B cell (primary cell): ENCODE results near the gene DRICH1. TPM values are rescaled to one million over a fixed set of nuclear protein-coding genes. Genes with fewer than 3 reads are reported as not detected.
"Not testable (repeated sequence)": the region's sequence is repeated elsewhere in the genome, so short reads cannot be mapped to it uniquely, and the experiment has no call there.

Experiments used
- ATAC-seq: fragments of 200-7000 bp; cut with Tn5 transposase; one replicate; pipeline ENCODE4 v1.10.0; 2021; ENCODE audit warnings: low read depth, mild to moderate bottlenecking, moderate number of reproducible peaks, moderate library complexity
- CTCF ChIA-PET: fragments of 350-600 bp; sonication (Branson Sonifier 250); formaldehyde crosslinking; loops from one replicate; lab custom pipeline; 2021; ENCODE audit warnings: antibody characterized with exemption, inconsistent platforms; lab: Charles Lee
- POLR2A ChIA-PET: fragments of 350-600 bp; sonication (Branson Sonifier 250); formaldehyde crosslinking; loops from one replicate; lab custom pipeline; 2021; ENCODE audit warnings: antibody characterized with exemption; lab: Charles Lee
- DNase-seq: peaks from one replicate; pipeline ENCODE4 v3.0.0; 2013
- H2AFZ ChIP-seq: 2 replicates; pipeline ENCODE4 v1.6.1; 2012; ENCODE audit warnings: mild to moderate bottlenecking, low read depth, low read length; ENCODE audit not compliant: insufficient read depth, poor library complexity, severe bottlenecking
- H3K27ac ChIP-seq, 2 donors: 1 replicate in 1 of 2; 2 replicates in 1 of 2; pipeline ENCODE4 v1.5.1; 2012 to 2013; ENCODE audit warnings: low read length in 2 of 2, mild to moderate bottlenecking in 2 of 2, moderate library complexity in 1 of 2
- H3K27me3 ChIP-seq, 4 experiments: fragments of 200-600 bp in 1 of 4; sonication (generic) in 1 of 4; replicated peaks in 1 of 4; 1 replicate in 2 of 4; 2 replicates in 2 of 4; pipeline versions ENCODE4 v1.6.1 to v1.7.0; 2013 to 2016; ENCODE audit warnings: low read length in 3 of 4, mild to moderate bottlenecking in 2 of 4, mixed read lengths in 1 of 4, moderate library complexity in 1 of 4; ENCODE audit not compliant: insufficient read depth in 4 of 4, control insufficient read depth in 3 of 4; ENCODE audit errors: control extremely low read depth in 1 of 4
- H3K36me3 ChIP-seq, 2 experiments: replicated peaks in 1 of 2; 1 replicate in 1 of 2; 2 replicates in 1 of 2; pipeline versions ENCODE4 v1.6.1 to v1.7.1; 2013; ENCODE audit warnings: low read length in 1 of 2; ENCODE audit not compliant: insufficient read depth in 2 of 2, control insufficient read depth in 1 of 2; ENCODE audit errors: control extremely low read depth in 1 of 2, extremely low read depth in 1 of 2
- H3K4me1 ChIP-seq, 2 donors: fragments of 200-600 bp in 1 of 2; sonication (generic) in 1 of 2; 1 replicate in 1 of 2; 2 replicates in 1 of 2; pipeline versions ENCODE4 v1.5.1 to v1.6.1; 2013 to 2017; ENCODE audit warnings: low read length in 2 of 2; ENCODE audit not compliant: control insufficient read depth in 2 of 2, insufficient read depth in 2 of 2
- H3K4me2 ChIP-seq: replicated peaks from 2 replicates; pipeline ENCODE3; 2012; ENCODE audit warnings: mild to moderate bottlenecking, low read depth, low read length; ENCODE audit not compliant: poor library complexity, severe bottlenecking
- H3K4me3 ChIP-seq, 5 experiments: fragments of 200-600 bp in 1 of 5; sonication (generic) in 1 of 5; 1 replicate in 3 of 5; 2 replicates in 2 of 5; pipeline versions ENCODE4 v1.5.1 to v1.7.0; 2011 to 2016; ENCODE audit warnings: low read length in 4 of 5, mild to moderate bottlenecking in 4 of 5, low read depth in 2 of 5, control low read depth in 1 of 5, moderate library complexity in 1 of 5; ENCODE audit not compliant: insufficient read depth in 1 of 5; ENCODE audit errors: control extremely low read depth in 1 of 5, extremely low read depth in 1 of 5
- H3K79me2 ChIP-seq: fragments of 200-600 bp; sonication (generic); one replicate; pipeline ENCODE4 v1.6.0; 2016; ENCODE audit warnings: low read length; ENCODE audit not compliant: control insufficient read depth, insufficient read depth
- H3K9ac ChIP-seq: fragments of 200-600 bp; sonication (generic); 2 replicates; pipeline ENCODE4 v1.6.1; 2017; ENCODE audit warnings: mild to moderate bottlenecking, low read length, moderate library complexity
- H3K9me3 ChIP-seq, 3 donors: one replicate each; pipeline versions ENCODE4 v1.6.1 to v1.7.1; 2013; ENCODE audit warnings: low read length in 2 of 3; ENCODE audit not compliant: control insufficient read depth in 2 of 3, insufficient read depth in 1 of 3; ENCODE audit errors: control extremely low read depth in 1 of 3
- H4K20me1 ChIP-seq: 2 replicates; pipeline ENCODE4 v1.6.0; 2012; ENCODE audit warnings: mild to moderate bottlenecking, low read length; ENCODE audit not compliant: insufficient read depth, control insufficient read depth, poor library complexity, severe bottlenecking
- H3K27ac Mint-ChIP-seq: one replicate; pipeline ENCODE4 v1.8.0; 2021; ENCODE audit warnings: mixed read lengths
- H3K27me3 Mint-ChIP-seq: one replicate; pipeline ENCODE4 v1.8.0; 2021; ENCODE audit warnings: mixed read lengths
- H3K4me1 Mint-ChIP-seq: one replicate; pipeline ENCODE4 v1.8.0; 2021; ENCODE audit warnings: mixed read lengths
- H3K4me3 Mint-ChIP-seq: one replicate; pipeline ENCODE4 v1.8.0; 2021; ENCODE audit warnings: mixed read lengths
- H3K9me3 Mint-ChIP-seq: one replicate; pipeline ENCODE4 v1.8.0; 2022; ENCODE audit warnings: mixed read lengths; ENCODE audit not compliant: insufficient read depth
- EZH2 ChIP-seq: IDR thresholded peaks from 2 replicates; pipeline ENCODE4 v1.6.1; 2012; ENCODE audit warnings: borderline replicate concordance, low read depth, mild to moderate bottlenecking, moderate library complexity, low read length; ENCODE audit not compliant: insufficient read depth, poor library complexity, severe bottlenecking
- WGBS: methylation state at CpG from one replicate; pipeline ENCODE4 v1.1.5; 2013; ENCODE audit warnings: missing lambda C conversion rate; ENCODE audit not compliant: insufficient coverage; 5-methylcytosine and 5-hydroxymethylcytosine counted together
- intact Hi-C: fragments of 100-400 bp; cut with micrococcal nuclease; formaldehyde crosslinking; loops from one replicate; pipeline ENCODE4 v1.10.0; 2022
- polyA plus RNA-seq: library from polyadenylated mRNA; depleted of rRNA; stranded (reverse); fragments of >200 nt; gene quantifications from 2 replicates; pipeline ENCODE4 v1.2.3, GENCODE V29; 2012
- total RNA-seq, 2 donors: library from RNA; stranded (reverse); fragments of 120-200 nt in 1 of 2; gene quantifications; 1 replicate in 1 of 2; 2 replicates in 1 of 2; pipeline versions ENCODE4 v1.2.3 to v1.2.4, GENCODE V29; 2013 to 2022
- TF ChIP-seq, protein P1 (sequence below): fragments of 200-600 bp; IDR thresholded peaks from one replicate; pipeline ENCODE4 v1.8.0; 2022; ENCODE audit warnings: antibody characterized with exemption, mild to moderate bottlenecking

The DRICH1 gene
- total and polyA plus RNA-seq, 2 donors (not counting 1 experiment from before 2014, with no cell fraction given), result 0.37 to 1.5 TPM

DNA sequence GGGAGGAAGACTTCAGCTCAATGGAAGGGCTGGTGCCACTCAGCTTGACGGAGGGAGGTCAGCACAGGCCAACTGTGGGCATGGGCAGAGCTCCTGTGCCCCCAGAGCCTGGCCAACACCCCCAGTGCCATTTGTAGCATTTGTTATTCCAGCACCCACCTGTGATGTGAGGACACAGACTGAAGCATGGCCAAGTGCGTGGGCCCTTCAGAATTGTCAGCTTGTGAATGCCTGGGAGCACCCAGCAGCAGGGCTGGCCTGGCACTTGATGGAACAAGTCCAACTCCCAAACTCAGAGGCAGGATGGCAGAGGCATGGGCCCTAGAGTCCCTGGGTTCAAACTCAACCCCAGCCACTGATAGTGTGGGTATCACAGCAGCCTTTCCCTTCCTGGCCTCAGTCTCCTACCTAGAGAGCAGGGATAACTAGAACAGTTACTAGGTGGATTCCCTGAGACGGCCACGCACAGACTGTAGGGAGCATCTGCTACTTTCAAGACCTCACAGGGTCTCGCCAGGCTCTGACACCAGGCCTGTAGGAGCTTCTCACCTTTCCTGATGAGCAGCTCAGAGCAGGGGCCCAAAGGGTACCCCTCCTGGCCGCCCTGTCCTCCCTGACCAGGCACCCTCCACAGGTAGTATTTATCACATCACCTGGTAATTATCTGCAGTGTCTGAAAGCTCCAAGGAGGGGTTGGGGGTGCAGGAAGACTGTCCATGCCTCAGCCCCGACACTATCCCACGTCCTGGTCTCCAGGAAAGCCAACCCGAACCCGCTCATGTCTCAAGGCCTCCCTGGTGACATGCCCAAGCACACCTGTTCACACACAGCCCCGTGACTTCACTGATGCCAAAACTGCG lies 45.0 kb upstream of the DRICH1 start:
- H3K9ac ChIP-seq, H3K4me3 ChIP-seq, DNase-seq, H3K9me3 Mint-ChIP-seq, H3K4me2 ChIP-seq, H3K27ac ChIP-seq, H3K4me3 Mint-ChIP-seq, H3K79me2 ChIP-seq, H3K27ac Mint-ChIP-seq, POLR2A ChIA-PET, H3K9me3 ChIP-seq, H2AFZ ChIP-seq, intact Hi-C loops, H4K20me1 ChIP-seq, ATAC-seq, H3K27me3 Mint-ChIP-seq, H3K27me3 ChIP-seq, H3K4me1 Mint-ChIP-seq, H3K36me3 ChIP-seq: not testable (repeated sequence)
- 99% methylated on average over 11 of the region's 12 CpGs for WGBS
- H3K4me1 ChIP-seq, result peaks cover 0 to 11% of the 10 kb centered on the region in 2 donors
- CTCF ChIA-PET, result interaction anchor here (0.6 kb wide), 1 partner anchor 213 kb away, joined by 3 read pairs; no protein-coding TSS in a partner anchor

DNA sequence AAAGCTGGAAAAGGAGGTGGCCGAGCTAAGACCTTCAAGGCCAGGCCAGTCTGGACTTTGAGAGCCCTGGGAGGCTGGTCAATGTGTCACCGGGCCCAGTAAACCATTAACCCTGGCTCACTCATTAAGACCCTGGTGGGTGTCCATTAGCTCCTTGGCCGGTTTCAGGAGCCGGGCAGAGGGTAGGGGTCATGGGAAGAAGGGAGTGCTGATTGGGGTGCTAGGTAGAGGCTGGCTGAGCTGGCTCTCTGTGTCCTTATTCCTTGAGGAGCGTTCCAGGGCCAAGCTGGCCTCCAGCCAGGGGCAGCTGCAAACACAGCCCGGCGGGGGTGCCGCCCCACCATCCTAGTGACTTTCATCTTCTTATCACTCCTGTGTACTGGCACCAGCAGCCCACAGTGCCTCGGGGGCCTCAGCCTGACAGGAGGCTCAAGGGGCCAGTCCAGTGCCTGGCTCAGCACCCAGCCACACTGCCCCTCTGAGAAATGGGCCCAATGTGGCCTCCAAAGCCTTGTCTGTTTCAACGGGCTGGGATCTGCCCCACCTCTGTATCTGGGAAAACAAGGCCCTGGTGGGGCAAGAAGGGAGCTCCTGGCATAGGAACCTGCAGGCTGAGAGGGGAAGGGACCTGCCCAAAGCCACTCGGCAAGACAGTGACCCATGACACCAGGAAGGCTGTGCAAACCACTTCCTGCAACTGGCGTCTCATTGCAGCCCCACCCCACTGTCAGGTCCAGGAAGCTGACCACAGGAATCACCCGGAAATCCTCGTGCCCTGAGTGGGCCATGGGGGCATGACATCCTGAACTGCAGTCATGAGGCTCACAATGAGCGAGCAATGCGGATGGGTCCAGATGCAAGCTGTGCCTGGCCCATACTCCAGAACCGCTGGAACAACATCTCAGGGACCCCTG lies 43.6 kb upstream of the DRICH1 start:
- no peaks in the 10 kb centered on the region for H3K27me3 ChIP-seq
- intact Hi-C loops, result no loop called here
- POLR2A ChIA-PET, result no interaction called here
- no peaks in the 10 kb centered on the region for H4K20me1 ChIP-seq
- no peak overlapping the region for H3K4me2 ChIP-seq
- peaks cover 0 to 11% of the 10 kb centered on the region in 2 donors for H3K4me1 ChIP-seq
- H3K9me3 ChIP-seq, result no peaks in the 10 kb centered on the region
- no peaks in the 10 kb centered on the region for H3K79me2 ChIP-seq
- WGBS, result 79% methylated on average over 17 of the region's 17 CpGs
- no peaks in the 10 kb centered on the region for H3K9me3 Mint-ChIP-seq
- H3K36me3 ChIP-seq, result no peaks in the 10 kb centered on the region
- CTCF ChIA-PET, result no interaction called here
- H3K27ac ChIP-seq, result no peak overlapping the region
- DNase-seq, result no peak
- ATAC-seq, result no peak
- H3K4me3 Mint-ChIP-seq, result no peak overlapping the region
- no peaks in the 10 kb centered on the region for H3K27me3 Mint-ChIP-seq
- no peak for TF ChIP-seq EZH2
- TF ChIP-seq, protein P1, sequence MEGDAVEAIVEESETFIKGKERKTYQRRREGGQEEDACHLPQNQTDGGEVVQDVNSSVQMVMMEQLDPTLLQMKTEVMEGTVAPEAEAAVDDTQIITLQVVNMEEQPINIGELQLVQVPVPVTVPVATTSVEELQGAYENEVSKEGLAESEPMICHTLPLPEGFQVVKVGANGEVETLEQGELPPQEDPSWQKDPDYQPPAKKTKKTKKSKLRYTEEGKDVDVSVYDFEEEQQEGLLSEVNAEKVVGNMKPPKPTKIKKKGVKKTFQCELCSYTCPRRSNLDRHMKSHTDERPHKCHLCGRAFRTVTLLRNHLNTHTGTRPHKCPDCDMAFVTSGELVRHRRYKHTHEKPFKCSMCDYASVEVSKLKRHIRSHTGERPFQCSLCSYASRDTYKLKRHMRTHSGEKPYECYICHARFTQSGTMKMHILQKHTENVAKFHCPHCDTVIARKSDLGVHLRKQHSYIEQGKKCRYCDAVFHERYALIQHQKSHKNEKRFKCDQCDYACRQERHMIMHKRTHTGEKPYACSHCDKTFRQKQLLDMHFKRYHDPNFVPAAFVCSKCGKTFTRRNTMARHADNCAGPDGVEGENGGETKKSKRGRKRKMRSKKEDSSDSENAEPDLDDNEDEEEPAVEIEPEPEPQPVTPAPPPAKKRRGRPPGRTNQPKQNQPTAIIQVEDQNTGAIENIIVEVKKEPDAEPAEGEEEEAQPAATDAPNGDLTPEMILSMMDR, result no peak
- peaks cover 7% of the 10 kb centered on the region for H3K4me1 Mint-ChIP-seq
- no peak overlapping the region for H3K9ac ChIP-seq
- H3K4me3 ChIP-seq, result no peak overlapping the region
- H2AFZ ChIP-seq, result no peak overlapping the region
- no peak overlapping the region for H3K27ac Mint-ChIP-seq

DNA sequence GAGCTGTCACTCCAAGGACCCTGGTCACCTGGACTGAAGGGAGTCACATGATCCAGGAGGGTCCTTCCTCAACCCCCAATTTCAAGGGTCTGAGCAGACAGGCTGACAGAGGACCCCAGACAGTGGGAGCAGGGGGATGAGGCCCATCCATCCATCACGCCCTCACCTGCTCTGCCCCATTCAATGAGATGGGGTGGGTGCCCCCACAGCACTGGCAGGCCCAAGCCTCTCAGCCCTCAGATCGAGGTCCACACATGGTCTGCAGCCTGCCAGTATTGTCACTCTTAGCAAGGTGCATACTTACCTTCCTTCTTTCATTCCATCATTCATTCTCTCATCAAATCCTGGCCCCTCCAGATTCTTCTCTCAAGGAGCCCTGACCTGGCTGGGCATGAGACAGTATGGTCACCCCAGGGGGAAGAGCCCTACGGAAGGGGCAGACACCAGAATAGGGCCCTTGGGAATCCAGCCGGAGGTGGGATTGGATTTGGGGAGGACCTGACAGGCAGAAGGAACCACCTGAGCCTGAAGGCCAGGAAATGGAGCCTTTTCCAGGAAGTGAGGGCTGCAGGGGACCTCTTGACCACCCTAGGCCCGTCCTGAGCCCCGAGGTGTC lies 42.9 kb upstream of the DRICH1 start:
- CTCF ChIA-PET, H3K4me3 Mint-ChIP-seq, H3K9me3 Mint-ChIP-seq, H3K79me2 ChIP-seq, DNase-seq, ATAC-seq, H3K27ac Mint-ChIP-seq, intact Hi-C loops, H3K27me3 Mint-ChIP-seq, H3K36me3 ChIP-seq, H3K9ac ChIP-seq, H3K4me2 ChIP-seq, H3K27ac ChIP-seq, H2AFZ ChIP-seq, H3K27me3 ChIP-seq, H4K20me1 ChIP-seq, H3K4me1 Mint-ChIP-seq, H3K4me3 ChIP-seq, H3K9me3 ChIP-seq, POLR2A ChIA-PET: not testable (repeated sequence)
- WGBS, result 90% methylated on average over 5 of the region's 6 CpGs
- H3K4me1 ChIP-seq, result peaks cover 0 to 11% of the 10 kb centered on the region in 2 donors
